ENCODE measurements around the gene OR2V2. TPM values are rescaled to one million over a fixed set of nuclear protein-coding genes. Genes with fewer than 3 reads are reported as not detected.

OR2V2 gene
- total and polyA plus RNA-seq, 2 donors (not counting 3 experiments of a cell fraction or from before 2014, with no cell fraction given), result not detected

- H3K9me3 ChIP-seq (replicated peaks; ENCODE audit: control insufficient read depth, insufficient read depth, low read length), result no peaks in the 10 kb centered on the region
- no peak for DNase-seq (ENCODE audit: low read depth, low spot score)
- ChIA-PET POLR2A (no interaction called here), CTCF (interaction anchor here (0.9 kb wide), 1 partner anchor 13 kb away, joined by 3 read pairs; no protein-coding TSS in a partner anchor)
- H3K27ac ChIP-seq (ENCODE audit: insufficient read depth, low read depth, low read length), result no peak overlapping the region
- H3K79me2 ChIP-seq (ENCODE audit: control insufficient read depth, insufficient read depth, low read length), result no peaks in the 10 kb centered on the region
- intact Hi-C loops (cut with micrococcal nuclease), result loop anchor here (10.0 kb wide), 1 partner anchor 1648 kb away; no protein-coding TSS in a partner anchor
- no peaks in the 10 kb centered on the region for H3K27me3 ChIP-seq (ENCODE audit: control insufficient read depth in 2 of 2, insufficient read depth in 2 of 2, low read length in 2 of 2)
- no peak for FAIRE-seq
- H3K9me1 ChIP-seq (replicated peaks; ENCODE audit: control insufficient read depth, extremely low read depth, insufficient read depth, low read length), result no peaks in the 10 kb centered on the region
- no peak overlapping the region for H3K4me3 ChIP-seq (replicated peaks in 1 of 3; ENCODE audit: insufficient read depth in 1 of 3, low read depth in 1 of 3, low read length in 3 of 3)
- H4K20me1 ChIP-seq (replicated peaks; ENCODE audit: control insufficient read depth, extremely low read depth, insufficient read depth, low read length), result no peaks in the 10 kb centered on the region
- no peaks in the 10 kb centered on the region for H3K36me3 ChIP-seq (ENCODE audit: control insufficient read depth in 2 of 2, extremely low read depth in 1 of 2, insufficient read depth in 2 of 2, low read length in 2 of 2)
- peaks cover 6% of the 10 kb centered on the region for H3K4me1 ChIP-seq (ENCODE audit: control insufficient read depth, extremely low read depth, insufficient read depth, low read length)
- H3K4me2 ChIP-seq (ENCODE audit: insufficient read depth, low read length), result peak overlapping the region; percentile 37
- TF ChIP-seq POLR2A (IDR thresholded peaks at IDR 0.05; ENCODE audit: low read depth, low read length), result no peak
- TF ChIP-seq GATA2 (IDR thresholded peaks at IDR 0.05; ENCODE audit: insufficient read depth, insufficient read length, low read depth, low read length), result no peak
- no peak for TF ChIP-seq EZH2 (IDR thresholded peaks at IDR 0.05; ENCODE audit: borderline replicate concordance, low read depth, low read length, severe bottlenecking)
- TF ChIP-seq FOS (IDR thresholded peaks at IDR 0.05; ENCODE audit: borderline replicate concordance, insufficient read depth, low read length), result no peak
- TF ChIP-seq MYC (IDR thresholded peaks at IDR 0.05; ENCODE audit: low read depth, low read length), result no peak
- TF ChIP-seq JUN (IDR thresholded peaks at IDR 0.05; ENCODE audit: borderline replicate concordance, insufficient read depth, insufficient read length, low read depth), result no peak
- no peak for TF ChIP-seq CTCF (IDR thresholded peaks at IDR 0.05; ENCODE audit: extremely low read depth in 1 of 2, insufficient read depth in 1 of 2, low read depth in 1 of 2, low read length in 2 of 2)
- no peak for TF ChIP-seq MAX (IDR thresholded peaks at IDR 0.05; ENCODE audit: insufficient read depth, insufficient read length)
- no peak for TF ChIP-seq POLR2AphosphoS5 (IDR thresholded peaks at IDR 0.05; ENCODE audit: insufficient read depth, low read depth, low read length)
- no peak overlapping the region for H3K9ac ChIP-seq (replicated peaks; ENCODE audit: extremely low read depth, insufficient read depth, low read length)
- peak overlapping the region; percentile 45 for H2AFZ ChIP-seq (ENCODE audit: low read depth, low read length)
- dilution Hi-C loops (cut with MboI; ENCODE audit: extremely low pct_ligation_motif_present, low sequenced_read_pairs), result no loop called here
- no TSS peak for BruUV-seq (replicated peaks)
Measured at GRCh38 chr5:181133083-181133482, 14.3 kb upstream of the OR2V2 start.

All from endothelial cell of umbilical vein (primary cell).